Activated CD4-positive, CD25-positive, alpha-beta regulatory T cell treated with anti-CD3 and anti-CD28 coated beads, Interleukin-2, amount 50 U/mL, for 72 hours (primary cell): Measurements from ENCODE around the gene POMT2.
"Not testable (repeated sequence)": the region's sequence is repeated elsewhere in the genome, so short reads cannot be mapped to it uniquely, and the experiment has no call there.

Experiments used
- DNase-seq: peaks from one replicate; pipeline ENCODE4 v3.0.0; 2021

The POMT2 gene

GRCh38 chr14:77320238-77320935, at the start of gene POMT2:
Gene POMT2, minus strand, starts transcription at chr14:77320883. Its CDS starts 202 bp downstream, at chr14:77320681.
- peak; percentile 96 for DNase-seq

GRCh38 chr14:77369285-77369684, 48.6 kb upstream of the POMT2 start:
- DNase-seq: no peak

GRCh38 chr14:77364146-77364545, 43.5 kb upstream of the POMT2 start:
- DNase-seq: no peak

- DNase-seq: no peak
Measured at GRCh38 chr14:77359626-77360025, 38.9 kb upstream of the POMT2 start.

- DNase-seq: no peak
Measured at GRCh38 chr14:77356899-77357298, 36.2 kb upstream of the POMT2 start.

- DNase-seq: no peak
Measured at GRCh38 chr14:77355811-77356210, 35.1 kb upstream of the POMT2 start.

- no peak for DNase-seq
Measured at GRCh38 chr14:77353469-77354141, 32.9 kb upstream of the POMT2 start.

GRCh38 chr14:77347751-77348150, 27.1 kb upstream of the POMT2 start:
- no peak for DNase-seq

- DNase-seq: no peak
Measured at GRCh38 chr14:77346495-77346894, 25.8 kb upstream of the POMT2 start.

GRCh38 chr14:77344377-77344996, 23.8 kb upstream of the POMT2 start:
- no peak for DNase-seq

- no peak for DNase-seq
Measured at GRCh38 chr14:77343662-77344061, 23.0 kb upstream of the POMT2 start.

GRCh38 chr14:77342726-77343397, 22.2 kb upstream of the POMT2 start:
- no peak for DNase-seq

GRCh38 chr14:77340389-77340788, 19.7 kb upstream of the POMT2 start:
- no peak for DNase-seq

- DNase-seq: no peak
Measured at GRCh38 chr14:77339407-77339806, 18.7 kb upstream of the POMT2 start.

GRCh38 chr14:77338302-77338701, 17.6 kb upstream of the POMT2 start:
- no peak for DNase-seq

- no peak for DNase-seq
Measured at GRCh38 chr14:77337880-77338279, 17.2 kb upstream of the POMT2 start.

- DNase-seq: not testable (repeated sequence)
Measured at GRCh38 chr14:77337255-77337654, 16.6 kb upstream of the POMT2 start.

- DNase-seq: no peak
Measured at GRCh38 chr14:77335576-77335975, 14.9 kb upstream of the POMT2 start.

GRCh38 chr14:77329872-77330271, 9.2 kb upstream of the POMT2 start:
- no peak for DNase-seq

- no peak for DNase-seq
Measured at GRCh38 chr14:77327111-77327510, 6.4 kb upstream of the POMT2 start.

GRCh38 chr14:77325746-77326094, 5.0 kb upstream of the POMT2 start:
- no peak for DNase-seq

GRCh38 chr14:77324816-77325745, 4.4 kb upstream of the POMT2 start:
- DNase-seq: no peak

GRCh38 chr14:77324289-77324688, 3.6 kb upstream of the POMT2 start:
- DNase-seq: no peak
